BE2C (cell line): ENCODE results near the gene LEKR1.

ENCODE experiments used
- DNase-seq: peaks from one replicate; pipeline ENCODE4 v3.0.0-alpha.2; 2020
- H3K27me3 ChIP-seq: fragments of 250-450 bp; sonication (Bioruptor Pico); 2 replicates; pipeline ENCODE4 v1.5.1; 2020; ENCODE audit warnings: mild to moderate bottlenecking
- H3K36me3 ChIP-seq: fragments of 250-450 bp; sonication (Bioruptor Pico); 2 replicates; pipeline ENCODE4 v1.5.1; 2020; ENCODE audit warnings: mild to moderate bottlenecking
- H3K4me1 ChIP-seq: fragments of 250-450 bp; sonication (Bioruptor Pico); 2 replicates; pipeline ENCODE4 v1.5.1; 2020
- H3K4me3 ChIP-seq: 2 replicates; pipeline ENCODE4 v1.5.1; 2011; ENCODE audit warnings: low read depth, low read length
- H3K9me3 ChIP-seq: fragments of 250-450 bp; sonication (Bioruptor Pico); 2 replicates; pipeline ENCODE4 v1.5.1; 2020
- CTCF ChIP-seq: IDR thresholded peaks from 2 replicates; pipeline ENCODE4 v1.5.1; 2012; ENCODE audit warnings: mild to moderate bottlenecking, low read depth, low read length

LEKR1 gene

GRCh38 chr3:156812521-156813335 is 13.4 kb upstream of the LEKR1 start:
- no peak for TF ChIP-seq CTCF
- DNase-seq: no peak
- H3K36me3 ChIP-seq: no peaks in the 10 kb centered on the region
- no peak overlapping the region for H3K4me3 ChIP-seq
- H3K4me1 ChIP-seq: no peaks in the 10 kb centered on the region
- H3K27me3 ChIP-seq: peaks cover 50% of the 10 kb centered on the region
- H3K9me3 ChIP-seq: 0 out of 2 replicates have a peak, but pooled peaks cover 5% of the 10 kb centered on the region

- H3K9me3 ChIP-seq: 0 out of 2 replicates have a peak, but pooled peaks cover 5% of the 10 kb centered on the region
- no peaks in the 10 kb centered on the region for H3K36me3 ChIP-seq
- no peak overlapping the region for H3K4me3 ChIP-seq
- TF ChIP-seq CTCF: no peak
- no peaks in the 10 kb centered on the region for H3K4me1 ChIP-seq
- H3K27me3 ChIP-seq: peaks cover 38% of the 10 kb centered on the region
- no peak for DNase-seq
Measured at GRCh38 chr3:156814295-156814694, 11.9 kb upstream of the LEKR1 start.

- H3K36me3 ChIP-seq: no peaks in the 10 kb centered on the region
- no peak for TF ChIP-seq CTCF
- H3K9me3 ChIP-seq: 0 out of 2 replicates have a peak, but pooled peaks cover 5% of the 10 kb centered on the region
- DNase-seq: peak; percentile 8
- peaks cover 34% of the 10 kb centered on the region for H3K27me3 ChIP-seq
- H3K4me1 ChIP-seq: no peaks in the 10 kb centered on the region
- peak overlapping the region; percentile 70 for H3K4me3 ChIP-seq
Measured at GRCh38 chr3:156816091-156816793, 9.9 kb upstream of the LEKR1 start.

GRCh38 chr3:156816794-156817645 is 9.1 kb upstream of the LEKR1 start:
- no peaks in the 10 kb centered on the region for H3K4me1 ChIP-seq
- no peaks in the 10 kb centered on the region for H3K36me3 ChIP-seq
- H3K4me3 ChIP-seq: peak overlapping the region; percentile 70
- peaks cover 26% of the 10 kb centered on the region for H3K27me3 ChIP-seq
- TF ChIP-seq CTCF: no peak
- H3K9me3 ChIP-seq: 0 out of 2 replicates have a peak, but pooled peaks cover 5% of the 10 kb centered on the region
- DNase-seq: peak; percentile 79

- Histone ChIP-seq H3K36me3 (no peaks in the 10 kb centered on the region), H3K9me3 (0 out of 2 replicates have a peak, but pooled peaks cover 5% of the 10 kb centered on the region), H3K4me1 (no peaks in the 10 kb centered on the region), H3K27me3 (peaks cover 26% of the 10 kb centered on the region), H3K4me3 (peak overlapping the region; percentile 70)
- no peak for TF ChIP-seq CTCF
- no peak for DNase-seq
Measured at GRCh38 chr3:156817646-156818272, 8.4 kb upstream of the LEKR1 start.
